Endothelial cell of umbilical vein (primary cell): Measurements from ENCODE around the gene INTS14. TPM values are rescaled to one million over a fixed set of nuclear protein-coding genes. Genes with fewer than 3 reads are reported as not detected.

Source experiments
- BruUV-seq: library from RNA; stranded (reverse); fragments of 400-500 nt; replicated peaks from 2 replicates; lab custom pipeline; 2021; lab: Mats Ljungman, UMichigan
- CTCF ChIA-PET: fragments of 300-600, 350-600 bp; sonication (Branson Sonifier 250); formaldehyde crosslinking; loops from one replicate; lab custom pipeline; 2021; ENCODE audit warnings: antibody characterized with exemption, inconsistent platforms; lab: Charles Lee
- POLR2A ChIA-PET: fragments of 300-600, 350-600 bp; sonication (Branson Sonifier 250); formaldehyde crosslinking; loops from one replicate; lab custom pipeline; 2021; ENCODE audit warnings: antibody characterized with exemption, inconsistent platforms; lab: Charles Lee
- DNase-seq: peaks from one replicate; pipeline ENCODE4 v3.0.0-alpha.2; 2011; ENCODE audit warnings: low read depth, low spot score
- FAIRE-seq: peaks from 2 replicates; lab custom pipeline; 2011; peaks lifted over from hg19 to GRCh38; lab: Jason Lieb, UNC
- H2AFZ ChIP-seq: 2 replicates; pipeline ENCODE4 v1.6.0; 2012; ENCODE audit warnings: low read depth, low read length, control low read depth, inconsistent platforms
- H3K27ac ChIP-seq: 2 replicates; pipeline ENCODE4 v1.5.1; 2011; ENCODE audit warnings: low read depth, mild to moderate bottlenecking, control low read depth, low read length, moderate library complexity; ENCODE audit not compliant: insufficient read depth
- H3K27me3 ChIP-seq, 2 experiments: 2 replicates each; pipeline versions ENCODE4 v1.6.0 to v1.6.1; 2011; ENCODE audit warnings: low read length in 2 of 2, mixed read lengths in 1 of 2; ENCODE audit not compliant: control insufficient read depth in 2 of 2, insufficient read depth in 2 of 2
- H3K36me3 ChIP-seq, 2 experiments: 2 replicates in 1 of 2; 3 replicates in 1 of 2; pipeline ENCODE4 v1.5.1; 2011; ENCODE audit warnings: low read length in 2 of 2, mild to moderate bottlenecking in 1 of 2, moderate library complexity in 1 of 2; ENCODE audit not compliant: control insufficient read depth in 2 of 2, insufficient read depth in 2 of 2; ENCODE audit errors: extremely low read depth in 1 of 2
- H3K4me1 ChIP-seq: 3 replicates; pipeline ENCODE4 v1.5.1; 2011; ENCODE audit warnings: mild to moderate bottlenecking, low read length; ENCODE audit not compliant: control insufficient read depth, insufficient read depth; ENCODE audit errors: extremely low read depth
- H3K4me2 ChIP-seq: 2 replicates; pipeline ENCODE4 v1.6.1; 2011; ENCODE audit warnings: low read length, control low read depth, mixed read lengths; ENCODE audit not compliant: insufficient read depth
- H3K4me3 ChIP-seq, 3 experiments: fragments of 200-600 bp in 1 of 3; sonication (generic), shearing (Covaris generic) in 1 of 3; replicated peaks in 1 of 3; 2 replicates each; pipeline ENCODE4 v1.5.1; 2011 to 2016; ENCODE audit warnings: control low read depth in 3 of 3, low read length in 3 of 3, mild to moderate bottlenecking in 2 of 3, inconsistent platforms in 1 of 3, low read depth in 1 of 3, moderate library complexity in 1 of 3; ENCODE audit not compliant: insufficient read depth in 1 of 3
- H3K79me2 ChIP-seq: 2 replicates; pipeline ENCODE4 v1.6.0; 2012; ENCODE audit warnings: low read length, inconsistent platforms; ENCODE audit not compliant: control insufficient read depth, insufficient read depth
- H3K9ac ChIP-seq: replicated peaks from 2 replicates; pipeline ENCODE3; 2011; ENCODE audit warnings: low read length, control low read depth; ENCODE audit not compliant: insufficient read depth; ENCODE audit errors: extremely low read depth
- H3K9me1 ChIP-seq: replicated peaks from 3 replicates; pipeline ENCODE4 v1.6.0; 2011; ENCODE audit warnings: mild to moderate bottlenecking, low read length; ENCODE audit not compliant: control insufficient read depth, insufficient read depth; ENCODE audit errors: extremely low read depth
- H3K9me3 ChIP-seq: replicated peaks from 2 replicates; pipeline ENCODE4 v1.5.1; 2012; ENCODE audit warnings: low read length, inconsistent platforms; ENCODE audit not compliant: control insufficient read depth, insufficient read depth
- H4K20me1 ChIP-seq: replicated peaks from 2 replicates; pipeline ENCODE3; 2011; ENCODE audit warnings: mild to moderate bottlenecking, low read length; ENCODE audit not compliant: control insufficient read depth, insufficient read depth; ENCODE audit errors: extremely low read depth
- CTCF ChIP-seq, 2 donors: IDR thresholded peaks; 1 replicate in 1 of 2; 2 replicates in 1 of 2; pipeline ENCODE4 v1.5.1; 2011; ENCODE audit warnings: low read length in 2 of 2, mild to moderate bottlenecking in 2 of 2, moderate library complexity in 2 of 2, control low read depth in 1 of 2, inconsistent platforms in 1 of 2, low read depth in 1 of 2; ENCODE audit not compliant: insufficient read depth in 1 of 2; ENCODE audit errors: extremely low read depth in 1 of 2
- EZH2 ChIP-seq: IDR thresholded peaks from 2 replicates; pipeline ENCODE4 v1.6.1; 2012; ENCODE audit warnings: borderline replicate concordance, low read depth, mild to moderate bottlenecking, moderate library complexity, low read length, inconsistent platforms; ENCODE audit not compliant: severe bottlenecking
- FOS ChIP-seq: IDR thresholded peaks from 2 replicates; pipeline ENCODE4 v1.6.1; 2011; ENCODE audit warnings: mild to moderate bottlenecking, low read length, moderate library complexity, borderline replicate concordance; ENCODE audit not compliant: insufficient read depth
- GATA2 ChIP-seq: IDR thresholded peaks from 2 replicates; pipeline ENCODE4 v1.7.0; 2011; ENCODE audit warnings: low read depth, mild to moderate bottlenecking, moderate library complexity, mixed read lengths, low read length; ENCODE audit not compliant: insufficient read length, insufficient read depth
- JUN ChIP-seq: IDR thresholded peaks from 2 replicates; pipeline ENCODE4 v1.6.1; 2011; ENCODE audit warnings: borderline replicate concordance, low read depth; ENCODE audit not compliant: insufficient read length, insufficient read depth
- MAX ChIP-seq: IDR thresholded peaks from 2 replicates; pipeline ENCODE4 v1.6.1; 2011; ENCODE audit not compliant: insufficient read depth, insufficient read length
- MYC ChIP-seq: IDR thresholded peaks from one replicate; pipeline ENCODE4 v1.6.1; 2011; ENCODE audit warnings: mild to moderate bottlenecking, low read depth, low read length
- POLR2A ChIP-seq: IDR thresholded peaks from 2 replicates; pipeline ENCODE4 v1.6.1; 2012; ENCODE audit warnings: low read depth, mild to moderate bottlenecking, control low read depth, low read length
- POLR2AphosphoS5 ChIP-seq: IDR thresholded peaks from 2 replicates; pipeline ENCODE4 v1.6.1; 2012; ENCODE audit warnings: low read depth, mild to moderate bottlenecking, control low read depth, low read length, moderate library complexity; ENCODE audit not compliant: insufficient read depth
- dilution Hi-C: fragments of 300-500 bp; cut with MboI; formaldehyde crosslinking; loops from one replicate; pipeline ENCODE4 v1.15.0; 2019; ENCODE audit warnings: low sequenced_read_pairs; ENCODE audit not compliant: extremely low pct_ligation_motif_present
- intact Hi-C: fragments of 100-400 bp; cut with micrococcal nuclease; formaldehyde crosslinking; loops from one replicate; pipeline ENCODE4 v1.10.0; 2022
- polyA plus RNA-seq, 4 experiments: library from polyadenylated mRNA; depleted of rRNA in 3 of 4; stranded (reverse) in 3 of 4; unstranded in 1 of 4; fragments of >200 nt; gene quantifications; 2 replicates each; pipeline versions ENCODE4 v1.2.1 to v1.2.3, GENCODE V29; 2011 to 2012; ENCODE audit warnings: missing spikeins in 1 of 4
- total RNA-seq: library from RNA; stranded (reverse); gene quantifications from 2 replicates; pipeline ENCODE4 v1.2.3, GENCODE V29; 2021

The INTS14 gene
- total and polyA plus RNA-seq, 2 donors (not counting 3 experiments of a cell fraction or from before 2014, with no cell fraction given): 41.7 to 52.6 TPM

- intact Hi-C loops: no loop called here
- ChIA-PET POLR2A (no interaction called here), CTCF (no interaction called here)
- Histone ChIP-seq H3K4me3 (no peak overlapping the region), H3K27me3 (no peaks in the 10 kb centered on the region), H3K36me3 (no peaks in the 10 kb centered on the region), H3K9ac (no peak overlapping the region), H3K9me1 (no peaks in the 10 kb centered on the region), H3K27ac (no peak overlapping the region), H3K79me2 (peaks cover 68% of the 10 kb centered on the region), H3K4me1 (peaks cover 10% of the 10 kb centered on the region), H4K20me1 (no peaks in the 10 kb centered on the region), H2AFZ (no peak overlapping the region), H3K9me3 (no peaks in the 10 kb centered on the region), H3K4me2 (no peak overlapping the region)
- FAIRE-seq (no peak), DNase-seq (no peak)
- BruUV-seq: no TSS peak
- TF ChIP-seq FOS (peak; percentile 14), EZH2 (no peak), MAX (no peak), MYC (no peak), POLR2A (no peak)
- dilution Hi-C loops: no loop called here
These were observed 78.2 kb downstream of the INTS14 start for GRCh38 chr15:65532738-65533051.

GRCh38 chr15:65530318-65531111 lies 80.4 kb downstream of the INTS14 start, which contains the start of gene HACD3:
TSS of gene HACD3 (plus strand) at chr15:65530463. CDS start at chr15:65530632, 169 bp downstream.
- TF ChIP-seq MAX (no peak), EZH2 (no peak), CTCF (IDR thresholded peaks at IDR 0.05; ENCODE audit: extremely low read depth in 1 of 2, insufficient read depth in 1 of 2, low read depth in 1 of 2, low read length in 2 of 2) (no peak), MYC (no peak), FOS (no peak), POLR2AphosphoS5 (peak; percentile 58), POLR2A (peak; percentile 73), JUN (no peak), GATA2 (no peak)
- H3K9me1 ChIP-seq: no peaks in the 10 kb centered on the region
- H4K20me1 ChIP-seq: no peaks in the 10 kb centered on the region
- peak; percentile 81 for FAIRE-seq
- no peaks in the 10 kb centered on the region for H3K36me3 ChIP-seq
- H3K4me1 ChIP-seq: peaks cover 16% of the 10 kb centered on the region
- CTCF ChIA-PET: interaction anchor here (0.8 to 1.3 kb wide), 4 partner anchors 14 to 58 kb away, joined by 3 to 4 read pairs (median 3); no protein-coding TSS in a partner anchor
- POLR2A ChIA-PET: no interaction called here
- no peaks in the 10 kb centered on the region for H3K9me3 ChIP-seq
- H2AFZ ChIP-seq: peak within 1 kb of the TSS; percentile 99
- intact Hi-C loops (loop anchor here (1.0 kb wide), 1 partner anchor 13 kb away; the partner anchor contains the start of gene DPP8), dilution Hi-C loops (no loop called here)
- peak; percentile 84 for DNase-seq
- H3K4me3 ChIP-seq: peak within 1 kb of the TSS; percentile 54 to 83 (median 80)
- H3K79me2 ChIP-seq: peaks cover 50% of the 10 kb centered on the region
- peak within 1 kb of the TSS; percentile 20 for H3K27ac ChIP-seq
- H3K4me2 ChIP-seq: peak within 1 kb of the TSS; percentile 78
- H3K9ac ChIP-seq: peak within 1 kb of the TSS; percentile 59
- H3K27me3 ChIP-seq: no peaks in the 10 kb centered on the region
- BruUV-seq: no TSS peak
